SK-N-SH (cell line): ENCODE data around the gene RAB17. TPM values are rescaled to one million over a fixed set of nuclear protein-coding genes. Genes with fewer than 3 reads are reported as not detected.

ENCODE experiments used
- CTCF ChIA-PET: fragments of 300-600, 350-600 bp; formaldehyde crosslinking; extraction: SDS; loops from one replicate; lab custom pipeline; 2021; lab: Yijun Ruan, JAX
- POLR2A ChIA-PET: fragments of 350-600 bp; sonication (Branson Sonifier 250); formaldehyde crosslinking; extraction: SDS; loops from one replicate; lab custom pipeline; 2020; ENCODE audit warnings: antibody characterized with exemption, inconsistent platforms; lab: Yijun Ruan, JAX
- DNase-seq: peaks from one replicate; pipeline ENCODE4 v3.0.0; 2012
- H2AFZ ChIP-seq: fragments of 200-600 bp; sonication (generic); 2 replicates; pipeline ENCODE4 v1.8.1; 2016; ENCODE audit warnings: antibody characterized with exemption, mild to moderate bottlenecking, low read depth
- H3F3A ChIP-seq: fragments of 200-600 bp; sonication (generic); replicated peaks from 2 replicates; pipeline ENCODE3; 2016; ENCODE audit warnings: antibody characterized with exemption, mild to moderate bottlenecking; ENCODE audit not compliant: insufficient read depth
- H3K27ac ChIP-seq, 2 experiments: fragments of 200-500 bp in 1 of 2; fragments of 200-600 bp in 1 of 2; sonication (Bioruptor generic) in 1 of 2; sonication (generic), shearing (Covaris generic) in 1 of 2; 2 replicates each; pipeline versions ENCODE4 v1.5.1 to v1.6.1; 2014 to 2016; ENCODE audit warnings: low read depth in 2 of 2, inconsistent platforms in 1 of 2, low read length in 1 of 2, mild to moderate bottlenecking in 1 of 2, mixed read lengths in 1 of 2
- H3K27me3 ChIP-seq: fragments of 200-600 bp; sonication (generic), shearing (Covaris generic); 2 replicates; pipeline ENCODE4 v1.6.1; 2016; ENCODE audit warnings: mixed run types; ENCODE audit not compliant: insufficient read depth
- H3K36me3 ChIP-seq, 2 experiments: fragments of 200-500 bp in 1 of 2; fragments of 200-600 bp in 1 of 2; sonication (Bioruptor generic) in 1 of 2; sonication (generic) in 1 of 2; replicated peaks in 1 of 2; 2 replicates each; pipeline versions ENCODE3 to v1.5.1; 2014 to 2016; ENCODE audit warnings: low read length in 1 of 2, mild to moderate bottlenecking in 1 of 2; ENCODE audit not compliant: insufficient read depth in 2 of 2, control insufficient read depth in 1 of 2
- H3K4me1 ChIP-seq, 2 experiments: fragments of 200-500 bp in 1 of 2; fragments of 200-600 bp in 1 of 2; sonication (Bioruptor generic) in 1 of 2; sonication (generic), shearing (Covaris generic) in 1 of 2; 2 replicates each; pipeline versions ENCODE4 v1.5.1 to v1.6.1; 2014 to 2016; ENCODE audit warnings: low read depth in 1 of 2, low read length in 1 of 2, mixed run types in 1 of 2; ENCODE audit not compliant: insufficient read depth in 2 of 2, control insufficient read depth in 1 of 2
- H3K4me2 ChIP-seq: fragments of 200-600 bp; sonication (generic), shearing (Covaris generic); 2 replicates; pipeline ENCODE4 v1.6.1; 2017; ENCODE audit warnings: mixed run types
- H3K4me3 ChIP-seq, 2 experiments: fragments of 200-500 bp in 1 of 2; fragments of 200-600 bp in 1 of 2; sonication (Bioruptor generic) in 1 of 2; sonication (generic), shearing (Covaris generic) in 1 of 2; 2 replicates each; pipeline versions ENCODE4 v1.5.1 to v1.8.1; 2014 to 2016; ENCODE audit warnings: low read depth in 2 of 2, inconsistent platforms in 1 of 2, low read length in 1 of 2, mild to moderate bottlenecking in 1 of 2, mixed read lengths in 1 of 2, moderate library complexity in 1 of 2
- H3K79me2 ChIP-seq: fragments of 200-600 bp; sonication (generic); 2 replicates; pipeline ENCODE4 v1.8.1; 2017; ENCODE audit warnings: mild to moderate bottlenecking; ENCODE audit not compliant: insufficient read depth
- H3K9ac ChIP-seq: fragments of 200-600 bp; sonication (generic); 2 replicates; pipeline ENCODE4 v1.6.1; 2017; ENCODE audit warnings: mixed run types
- H3K9me2 ChIP-seq: fragments of 200-600 bp; sonication (generic); 2 replicates; pipeline ENCODE4 v1.6.1; 2017; ENCODE audit warnings: mixed run types
- H3K9me3 ChIP-seq: fragments of 200-600 bp; sonication (generic); 2 replicates; pipeline ENCODE4 v1.6.1; 2017; ENCODE audit warnings: mixed run types, mild to moderate bottlenecking, moderate library complexity
- H4K20me1 ChIP-seq: fragments of 200-600 bp; sonication (generic); 2 replicates; pipeline ENCODE4 v1.6.1; 2017; ENCODE audit warnings: mild to moderate bottlenecking, mixed run types; ENCODE audit not compliant: insufficient read depth
- EZH2phosphoT487 ChIP-seq: fragments of 200-600 bp; sonication (generic); IDR thresholded peaks from 2 replicates; pipeline ENCODE4 v1.6.1; 2017; ENCODE audit warnings: low read depth, mixed run types, mild to moderate bottlenecking, antibody characterized with exemption, moderate library complexity, borderline replicate concordance
- FOXJ3 ChIP-seq: sonication (generic); formaldehyde crosslinking; IDR thresholded peaks from 2 replicates; pipeline ENCODE4 v1.5.1; 2020; ENCODE audit warnings: mild to moderate bottlenecking, missing genetic modification reagents
- FOXM1 ChIP-seq: IDR thresholded peaks from 2 replicates; pipeline ENCODE4 v1.4.0; 2012; ENCODE audit warnings: low read depth, mild to moderate bottlenecking
- JUND ChIP-seq: IDR thresholded peaks from 2 replicates; pipeline ENCODE4 v1.4.0; 2012
- NFIC ChIP-seq: IDR thresholded peaks from 2 replicates; pipeline ENCODE4 v1.4.0; 2012; ENCODE audit warnings: borderline replicate concordance
- NRF1 ChIP-seq: IDR thresholded peaks from 2 replicates; pipeline ENCODE4 v1.6.1; 2012; ENCODE audit warnings: low read depth, mild to moderate bottlenecking, low read length
- RCOR1 ChIP-seq: fragments of 150-350 bp; IDR thresholded peaks from 2 replicates; pipeline ENCODE4 v1.6.1; 2017; ENCODE audit warnings: antibody characterized with exemption, low read length
- REST ChIP-seq: IDR thresholded peaks from 2 replicates; pipeline ENCODE4 v1.6.1; 2012; ENCODE audit warnings: mild to moderate bottlenecking, low read depth, low read length, moderate library complexity
- USF1 ChIP-seq: IDR thresholded peaks from 2 replicates; pipeline ENCODE4 v1.4.0; 2012; ENCODE audit warnings: low read depth, borderline replicate concordance
- YY1 ChIP-seq: IDR thresholded peaks from 2 replicates; pipeline ENCODE4 v1.4.0; 2012; ENCODE audit warnings: low read depth, mild to moderate bottlenecking
- ZBTB33 ChIP-seq: IDR thresholded peaks from 2 replicates; pipeline ENCODE4 v1.4.0; 2012; ENCODE audit warnings: low read depth, borderline replicate concordance
- WGBS: methylation state at CpG from one replicate; pipeline ENCODE4 v1.1.6; 2017; ENCODE audit warnings: low lambda C conversion rate; 5-methylcytosine and 5-hydroxymethylcytosine counted together
- polyA plus RNA-seq, 3 experiments: library from polyadenylated mRNA; depleted of rRNA; stranded (reverse); fragments of >200 nt; gene quantifications; 2 replicates each; pipeline ENCODE4 v1.2.3, GENCODE V29; 2012

Gene RAB17
- polyA plus RNA-seq, 1 of the 3 experiments (the other 2 are of a cell fraction): 0.10 TPM

GRCh38 chr2:237604391-237604790 lies 13.9 kb upstream of the RAB17 start:
- Histone ChIP-seq H3K4me3 (no peak overlapping the region), H3K4me1 (peaks cover 0 to 3% of the 10 kb centered on the region in 2 experiments; a peak in 1 of 4 replicates), H3F3A (no peaks in the 10 kb centered on the region), H3K4me2 (no peak overlapping the region), H3K9me3 (no peaks in the 10 kb centered on the region), H4K20me1 (no peaks in the 10 kb centered on the region), H2AFZ (no peak overlapping the region), H3K27ac (no peak overlapping the region), H3K79me2 (no peaks in the 10 kb centered on the region), H3K36me3 (no peaks in the 10 kb centered on the region), H3K9ac (no peak overlapping the region), H3K27me3 (no peaks in the 10 kb centered on the region), H3K9me2 (no peaks in the 10 kb centered on the region)
- WGBS: 95% methylated on average over 11 of the region's 11 CpGs
- ChIA-PET CTCF (interaction anchor here (0.9 to 1.4 kb wide), 3 partner anchors 8 to 659 kb away, joined by 3 to 4 read pairs (median 3); no protein-coding TSS in a partner anchor), POLR2A (no interaction called here)
- TF ChIP-seq YY1: no peak
- no peak for TF ChIP-seq REST
- TF ChIP-seq RCOR1: no peak
- no peak for TF ChIP-seq EZH2phosphoT487
- TF ChIP-seq FOXJ3 (CRISPR knock-in tag): no peak
- no peak for TF ChIP-seq JUND
- no peak for TF ChIP-seq FOXM1
- TF ChIP-seq USF1: no peak
- TF ChIP-seq NRF1: no peak
- no peak for DNase-seq

GRCh38 chr2:237603718-237604362 lies 13.3 kb upstream of the RAB17 start:
- WGBS: 80% methylated on average over 15 of the region's 15 CpGs
- POLR2A ChIA-PET: no interaction called here
- no peaks in the 10 kb centered on the region for H3K9me3 ChIP-seq
- peaks cover 0 to 3% of the 10 kb centered on the region in 2 experiments; a peak in 1 of 4 replicates for H3K4me1 ChIP-seq
- no peak for DNase-seq
- H3K27me3 ChIP-seq: no peaks in the 10 kb centered on the region
- CTCF ChIA-PET: interaction anchor here (0.9 to 5.1 kb wide), 4 partner anchors 9 to 659 kb away, joined by 3 to 31 read pairs (median 4); no protein-coding TSS in a partner anchor
- no peaks in the 10 kb centered on the region for H4K20me1 ChIP-seq
- H3K79me2 ChIP-seq: no peaks in the 10 kb centered on the region
- no peak overlapping the region for H3K4me3 ChIP-seq
- no peaks in the 10 kb centered on the region for H3F3A ChIP-seq
- H3K4me2 ChIP-seq: no peak overlapping the region
- no peaks in the 10 kb centered on the region for H3K36me3 ChIP-seq
- H3K9me2 ChIP-seq: no peaks in the 10 kb centered on the region
- H3K9ac ChIP-seq: no peak overlapping the region
- H2AFZ ChIP-seq: no peak overlapping the region
- TF ChIP-seq NFIC: no peak
- no peak for TF ChIP-seq ZBTB33
- TF ChIP-seq, all 33 proteins: peak for 0
- H3K27ac ChIP-seq: no peak overlapping the region
